Epithelial cell of proximal tubule (primary cell): ENCODE measurements around the gene GALNT2. TPM values are rescaled to one million over a fixed set of nuclear protein-coding genes. Genes with fewer than 3 reads are reported as not detected.

ENCODE experiments used
- DNase-seq: peaks from one replicate; pipeline ENCODE4 v3.0.0-alpha.2; 2011; ENCODE audit warnings: low read depth
- H3K4me3 ChIP-seq: 2 replicates; pipeline ENCODE4 v1.5.1; 2011; ENCODE audit warnings: low read depth, mild to moderate bottlenecking, low read length
- total RNA-seq: library from RNA; depleted of rRNA; stranded (reverse); fragments of >200 nt; gene quantifications from 2 replicates; pipeline ENCODE4 v1.2.3, GENCODE V29; 2015
- TF ChIP-seq, protein P1 (sequence below): conservative IDR thresholded peaks from 2 replicates; pipeline ENCODE4 v1.5.1; 2012; ENCODE audit warnings: low read depth, mild to moderate bottlenecking, low read length

Gene GALNT2
- total RNA-seq, 1 donor from 2014 or later: 52.1 TPM

DNA sequence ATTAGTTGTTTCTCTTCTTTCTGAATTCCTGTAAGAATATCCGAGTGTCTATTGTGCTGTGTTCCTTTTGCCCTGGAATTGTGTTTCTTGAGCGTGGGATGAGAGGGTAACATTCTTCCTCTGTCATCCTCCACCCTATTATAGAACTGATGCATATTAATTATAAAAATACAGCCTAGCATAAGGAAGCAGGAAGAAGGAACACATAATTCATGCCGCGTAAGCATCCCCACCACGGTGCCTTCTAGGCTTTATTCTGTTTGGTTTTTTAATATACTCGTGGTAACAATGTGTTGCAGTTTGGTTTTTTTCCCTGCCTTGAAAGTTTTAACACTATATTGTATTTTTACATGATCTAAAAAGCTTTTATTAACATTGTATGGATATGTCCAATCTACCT is 65.7 kb downstream of the GALNT2 start:
- DNase-seq: no peak
- H3K4me3 ChIP-seq: no peak overlapping the region
- TF ChIP-seq, protein P1, sequence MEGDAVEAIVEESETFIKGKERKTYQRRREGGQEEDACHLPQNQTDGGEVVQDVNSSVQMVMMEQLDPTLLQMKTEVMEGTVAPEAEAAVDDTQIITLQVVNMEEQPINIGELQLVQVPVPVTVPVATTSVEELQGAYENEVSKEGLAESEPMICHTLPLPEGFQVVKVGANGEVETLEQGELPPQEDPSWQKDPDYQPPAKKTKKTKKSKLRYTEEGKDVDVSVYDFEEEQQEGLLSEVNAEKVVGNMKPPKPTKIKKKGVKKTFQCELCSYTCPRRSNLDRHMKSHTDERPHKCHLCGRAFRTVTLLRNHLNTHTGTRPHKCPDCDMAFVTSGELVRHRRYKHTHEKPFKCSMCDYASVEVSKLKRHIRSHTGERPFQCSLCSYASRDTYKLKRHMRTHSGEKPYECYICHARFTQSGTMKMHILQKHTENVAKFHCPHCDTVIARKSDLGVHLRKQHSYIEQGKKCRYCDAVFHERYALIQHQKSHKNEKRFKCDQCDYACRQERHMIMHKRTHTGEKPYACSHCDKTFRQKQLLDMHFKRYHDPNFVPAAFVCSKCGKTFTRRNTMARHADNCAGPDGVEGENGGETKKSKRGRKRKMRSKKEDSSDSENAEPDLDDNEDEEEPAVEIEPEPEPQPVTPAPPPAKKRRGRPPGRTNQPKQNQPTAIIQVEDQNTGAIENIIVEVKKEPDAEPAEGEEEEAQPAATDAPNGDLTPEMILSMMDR: no peak

DNA sequence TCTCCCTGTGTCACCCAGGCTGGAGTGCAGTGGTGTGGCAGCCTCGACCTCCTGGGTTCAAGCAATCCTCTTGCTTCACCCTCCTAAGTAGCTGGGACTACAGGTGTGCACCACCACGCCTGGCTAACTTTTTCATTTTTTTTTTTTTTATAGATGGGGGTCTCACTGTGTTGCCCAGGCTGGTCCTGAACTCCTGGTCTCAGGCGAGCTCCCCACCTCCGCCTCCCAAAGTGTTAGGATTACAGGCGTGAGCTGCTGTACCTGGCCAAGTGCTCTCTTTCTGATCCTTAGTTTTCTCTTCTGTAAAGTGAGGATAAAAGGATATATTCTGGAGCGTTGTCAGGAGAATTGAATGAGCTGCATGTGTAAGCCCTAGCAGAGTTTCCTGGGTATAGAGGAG is 68.7 kb downstream of the GALNT2 start:
- no peak for DNase-seq
- TF ChIP-seq, protein P1: no peak
- H3K4me3 ChIP-seq: no peak overlapping the region

DNA sequence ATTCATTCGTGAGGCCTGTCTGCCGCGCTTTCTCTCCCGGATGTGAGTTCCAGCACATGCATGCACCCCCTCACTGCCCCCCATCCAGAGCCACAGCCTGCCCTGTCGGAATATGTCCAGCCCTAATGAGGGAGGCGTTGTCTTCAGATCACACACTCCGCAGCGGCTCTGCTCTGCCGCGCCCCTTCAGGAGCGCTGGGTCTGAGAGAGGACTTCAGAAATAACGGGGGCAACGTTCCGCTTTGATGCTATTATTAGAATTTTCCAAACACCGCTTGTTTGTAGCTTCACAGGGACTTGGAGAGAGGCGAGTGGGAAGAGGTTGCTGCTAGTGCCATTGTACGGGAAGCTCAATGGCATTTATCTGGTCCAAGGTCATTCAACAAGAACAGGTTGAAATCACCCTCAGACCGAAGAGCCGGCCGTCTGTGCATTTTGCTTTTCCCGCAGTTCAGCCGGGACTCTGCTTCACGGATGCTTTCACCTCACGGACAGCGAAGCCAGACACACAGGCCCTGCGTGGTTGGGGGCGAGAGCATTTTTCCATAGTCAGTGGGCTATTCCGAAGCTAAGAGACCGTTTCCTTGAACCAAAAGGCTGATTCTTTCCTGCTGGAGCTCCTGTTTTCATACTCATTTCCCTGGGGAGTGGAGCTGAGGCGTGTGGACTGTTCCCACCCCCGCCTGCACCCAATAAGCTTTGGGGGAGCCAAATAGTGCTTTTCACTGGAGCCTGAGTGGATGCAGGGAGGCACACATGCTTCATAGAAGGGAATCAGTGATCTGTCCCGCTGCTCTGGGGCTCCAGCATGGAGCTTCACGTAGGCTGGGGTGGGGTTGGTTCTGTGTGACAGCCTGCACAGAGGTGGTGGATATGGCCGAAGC is 69.7 kb downstream of the GALNT2 start:
- TF ChIP-seq, protein P1: no peak
- H3K4me3 ChIP-seq: no peak overlapping the region
- no peak for DNase-seq

DNA sequence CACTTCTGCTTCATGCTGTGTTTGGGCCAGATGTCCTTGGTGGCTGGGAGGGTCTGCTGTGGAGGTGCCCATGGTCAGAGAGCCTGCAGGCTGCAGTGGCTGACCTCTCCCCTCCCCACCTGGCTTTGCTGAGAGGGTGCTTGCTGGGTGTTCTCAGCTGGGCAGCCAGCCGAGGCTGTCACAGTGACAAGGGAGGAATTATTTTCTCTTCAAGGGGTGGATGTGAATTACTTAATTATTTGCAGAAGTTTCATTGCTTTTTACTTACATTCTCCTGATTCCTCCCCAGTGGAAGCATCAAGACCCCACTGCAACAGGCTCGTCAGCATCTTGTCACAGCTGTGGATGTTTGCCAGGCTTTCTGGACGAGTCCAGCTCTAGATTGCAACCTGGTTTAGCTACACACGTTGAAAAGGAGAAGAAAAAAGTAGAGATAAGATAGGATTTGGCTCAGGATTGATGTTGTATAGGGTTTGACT is 70.3 kb downstream of the GALNT2 start:
- no peak overlapping the region for H3K4me3 ChIP-seq
- TF ChIP-seq, protein P1: no peak
- DNase-seq: no peak

DNA sequence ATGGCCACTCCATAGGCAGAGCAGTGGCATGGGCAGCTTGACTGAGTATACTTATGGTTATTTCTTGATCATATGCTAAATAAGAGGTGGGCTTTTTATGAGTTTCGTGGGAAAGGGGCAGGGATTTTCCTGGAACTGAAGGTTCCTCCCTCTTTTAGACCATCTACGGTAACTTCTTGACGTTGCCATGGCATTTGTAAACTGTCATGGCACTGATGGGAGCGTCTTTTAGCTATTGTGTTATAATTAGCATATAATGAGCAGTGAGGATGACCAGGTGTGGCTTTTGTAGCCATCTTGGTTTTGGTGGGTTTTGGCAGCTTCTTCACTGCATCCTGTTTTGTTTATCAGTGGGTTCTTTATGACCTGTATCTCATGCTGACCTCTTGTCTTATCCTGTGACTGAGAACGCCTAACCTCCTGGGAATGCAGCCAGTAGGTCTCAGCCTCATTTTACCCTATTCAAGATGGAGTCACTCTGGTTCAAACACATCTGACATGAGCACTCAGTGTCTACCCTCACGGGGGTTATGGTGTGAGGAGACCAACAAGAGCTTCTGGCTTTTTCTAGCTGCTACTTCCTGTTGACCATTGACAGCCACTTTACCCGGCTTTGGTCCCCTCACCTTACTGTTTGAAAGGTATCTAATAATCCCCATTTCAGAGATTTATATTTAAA is 71.7 kb downstream of the GALNT2 start:
- TF ChIP-seq, protein P1: no peak
- no peak for DNase-seq
- H3K4me3 ChIP-seq: no peak overlapping the region

DNA sequence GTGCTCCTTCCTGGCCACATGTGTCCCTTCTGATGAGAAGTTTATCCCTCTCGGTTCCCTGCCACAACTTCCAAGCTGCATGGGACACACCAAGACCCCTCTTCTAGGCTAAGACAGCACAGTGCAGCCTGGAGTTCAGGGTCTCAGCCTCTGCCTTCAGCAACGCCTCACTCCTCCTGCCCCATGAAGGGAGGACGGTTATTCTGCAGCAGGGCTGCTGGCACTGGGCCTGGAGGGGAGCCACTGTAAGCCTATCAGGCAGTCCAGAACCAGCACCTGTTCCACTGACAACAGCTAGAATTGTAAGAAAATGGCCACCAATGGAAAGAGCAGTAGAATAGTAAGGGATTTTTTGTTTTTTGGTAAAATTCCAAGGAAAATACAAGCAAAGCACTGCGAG is 72.3 kb downstream of the GALNT2 start:
- no peak overlapping the region for H3K4me3 ChIP-seq
- TF ChIP-seq, protein P1: no peak
- no peak for DNase-seq
